ENCODE data around the gene UBAP2L.
"Not testable (repeated sequence)": the region's sequence is repeated elsewhere in the genome, so short reads cannot be mapped to it uniquely, and the experiment has no call there.

The UBAP2L gene

DNA sequence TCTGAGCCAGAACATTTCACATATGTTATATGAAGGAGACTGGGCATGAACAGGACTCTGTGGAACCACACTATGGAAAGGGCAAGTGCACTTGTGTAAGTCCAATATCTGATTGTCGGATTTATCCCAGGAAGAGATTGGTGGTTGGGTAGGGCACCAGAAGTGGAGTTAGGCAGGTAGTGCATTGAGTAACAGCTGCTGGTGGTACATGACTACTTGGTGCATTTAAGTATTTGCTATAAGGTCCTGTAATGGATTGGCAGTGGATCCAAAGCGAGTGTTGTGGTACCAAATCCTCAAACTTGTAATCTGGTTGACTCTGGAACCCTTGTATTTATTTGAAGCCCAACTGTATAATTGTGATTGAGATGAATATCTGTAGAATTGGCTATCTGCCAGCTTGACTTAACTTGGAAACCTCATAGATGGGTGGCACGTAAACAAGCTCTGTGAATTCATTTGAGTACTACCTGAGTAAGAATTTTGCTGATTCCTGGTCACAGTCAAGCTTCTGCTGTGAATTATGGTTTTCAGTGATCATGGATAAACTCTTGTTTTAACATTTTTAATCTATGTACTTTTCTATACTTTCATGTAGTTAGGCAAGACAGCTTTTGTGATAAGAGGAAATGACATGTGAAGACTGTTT is 21.1 kb downstream of the UBAP2L start:
- peak; percentile 26 for DNase-seq

DNA sequence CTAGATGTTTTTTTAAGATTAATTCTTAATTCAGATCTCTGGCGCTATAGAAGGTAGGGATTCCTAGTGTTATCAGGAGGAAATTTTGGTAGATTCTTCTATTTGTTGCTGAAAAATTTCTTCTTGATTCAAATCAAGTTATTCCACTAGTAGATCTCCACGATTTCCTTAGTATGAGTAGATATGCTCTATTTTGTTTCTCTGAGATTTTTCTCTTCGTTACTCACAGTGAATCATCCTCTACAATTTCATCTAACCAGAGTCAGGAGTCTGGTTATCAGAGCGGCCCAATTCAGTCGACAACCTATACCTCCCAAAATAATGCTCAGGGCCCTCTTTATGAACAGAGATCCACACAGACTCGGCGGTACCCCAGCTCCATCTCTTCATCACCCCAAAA is 32.9 kb downstream of the UBAP2L start:
- no peak for DNase-seq

DNA sequence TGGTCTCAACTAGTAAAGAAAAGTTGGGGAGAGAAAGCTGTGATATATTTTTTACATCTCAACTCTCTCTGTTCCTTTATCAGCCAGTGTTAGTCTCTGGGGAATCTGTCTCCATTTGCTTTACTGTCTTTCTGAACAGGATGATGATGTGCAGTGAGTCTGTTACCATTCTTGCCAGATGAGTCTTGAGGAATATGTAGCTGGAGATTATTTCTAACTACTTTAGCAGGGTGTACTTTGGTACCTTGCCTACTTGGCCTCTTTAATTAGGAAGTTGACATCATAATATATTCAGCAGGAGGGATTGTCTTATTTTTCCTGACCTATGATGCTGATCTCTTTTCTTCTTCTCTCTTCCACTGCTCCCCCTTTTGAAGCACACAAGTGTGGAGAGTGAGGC is 35.9 kb downstream of the UBAP2L start:
- no peak for DNase-seq

DNA sequence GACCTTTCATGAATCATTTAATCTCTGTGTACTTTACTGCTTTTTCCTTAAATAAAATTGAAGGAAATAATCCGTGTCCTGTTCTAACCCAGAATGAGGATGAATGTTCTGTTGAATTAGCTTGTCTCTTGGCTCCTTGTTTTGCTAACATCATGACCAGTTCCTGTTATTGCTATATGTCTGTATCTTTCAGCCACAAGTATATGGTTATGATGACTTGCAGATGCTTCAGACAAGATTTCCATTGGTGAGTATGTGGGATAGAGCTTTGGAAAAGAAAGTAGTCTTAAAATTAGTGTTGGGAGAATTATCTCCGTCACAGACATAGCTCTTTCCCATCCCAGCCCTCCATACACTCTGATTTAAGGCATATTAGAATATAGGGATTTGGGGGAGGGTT is 38.0 kb downstream of the UBAP2L start:
- DNase-seq: no peak

DNA sequence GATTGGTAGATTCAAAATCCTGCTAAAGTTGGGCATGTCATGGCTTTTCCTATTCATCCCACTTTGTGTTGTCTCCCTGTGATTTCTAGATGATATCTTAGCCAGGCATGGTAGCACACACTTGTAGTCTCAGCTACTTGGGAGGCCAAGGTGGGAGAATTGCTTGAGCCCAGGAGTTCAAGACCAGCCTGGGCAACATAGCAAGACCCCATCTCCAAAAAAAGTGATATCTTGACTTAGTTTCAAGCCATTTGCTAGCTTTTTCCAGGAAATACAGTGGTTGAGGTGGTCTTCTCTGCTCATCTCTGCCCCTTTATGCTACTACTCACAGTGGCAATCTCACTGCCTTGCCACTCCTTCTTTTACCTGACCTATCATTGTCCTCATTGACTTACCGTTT is 39.4 kb downstream of the UBAP2L start:
- no peak for DNase-seq

DNA sequence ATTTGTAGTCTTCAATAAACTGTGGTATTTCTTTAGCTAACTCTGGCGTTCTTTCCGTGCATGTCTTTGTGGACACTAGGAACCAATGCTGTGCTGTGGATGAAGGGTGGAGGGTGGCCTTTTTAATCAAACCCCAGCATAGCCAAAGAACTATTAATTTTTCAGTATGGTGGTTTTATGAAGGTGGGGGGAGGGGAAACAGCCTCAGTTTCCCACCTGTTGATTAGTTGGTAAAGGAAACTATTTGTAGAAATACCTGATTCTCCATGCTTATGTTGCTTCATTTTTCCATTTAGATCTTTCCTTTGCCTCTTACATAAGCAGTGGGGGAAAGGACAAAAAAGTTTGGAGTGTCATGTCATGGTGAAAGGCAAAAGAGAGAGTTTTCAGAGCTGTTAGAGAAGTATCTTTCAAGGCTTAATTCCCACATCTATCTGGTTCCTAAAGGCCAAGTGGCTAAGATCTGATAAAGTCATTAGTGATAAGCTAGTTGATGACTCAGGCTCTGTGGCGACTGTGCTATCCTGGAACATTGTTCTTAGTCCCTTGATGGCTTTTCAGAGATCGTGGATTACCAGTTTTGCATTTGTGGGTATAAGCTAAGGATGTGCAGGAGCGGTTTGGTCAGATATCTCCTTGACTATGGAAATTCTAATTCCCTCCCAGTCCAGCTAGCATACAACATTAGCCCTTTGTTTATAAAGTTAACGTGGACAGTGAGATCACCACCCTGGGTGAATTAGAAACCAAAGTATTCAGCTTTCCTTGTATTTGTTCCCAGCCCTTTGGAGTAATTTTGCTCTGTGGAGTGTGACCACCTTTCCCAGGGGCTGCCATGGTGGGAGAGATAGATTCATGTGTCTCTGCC is 42.9 kb downstream of the UBAP2L start:
- peak; percentile 20 for DNase-seq

DNA sequence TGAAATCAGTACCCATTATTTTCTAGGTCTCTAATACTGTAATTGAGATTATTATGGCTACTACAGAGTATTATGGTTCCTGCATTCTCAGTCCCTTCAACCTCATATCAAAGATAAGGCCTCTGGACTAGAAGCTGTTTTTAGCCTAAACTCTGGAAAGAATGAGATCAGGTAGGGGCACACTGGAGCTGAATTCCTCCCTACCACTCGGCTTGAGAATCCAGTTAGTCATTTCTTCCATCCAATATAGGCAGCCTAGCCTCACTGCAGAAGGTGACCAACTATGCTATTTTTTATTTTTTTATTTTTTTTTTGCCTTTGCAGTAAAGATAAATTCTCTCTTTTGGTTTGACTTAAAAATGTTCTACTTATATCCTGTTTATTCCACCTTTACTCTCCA is 43.7 kb downstream of the UBAP2L start:
- no peak for DNase-seq

DNA sequence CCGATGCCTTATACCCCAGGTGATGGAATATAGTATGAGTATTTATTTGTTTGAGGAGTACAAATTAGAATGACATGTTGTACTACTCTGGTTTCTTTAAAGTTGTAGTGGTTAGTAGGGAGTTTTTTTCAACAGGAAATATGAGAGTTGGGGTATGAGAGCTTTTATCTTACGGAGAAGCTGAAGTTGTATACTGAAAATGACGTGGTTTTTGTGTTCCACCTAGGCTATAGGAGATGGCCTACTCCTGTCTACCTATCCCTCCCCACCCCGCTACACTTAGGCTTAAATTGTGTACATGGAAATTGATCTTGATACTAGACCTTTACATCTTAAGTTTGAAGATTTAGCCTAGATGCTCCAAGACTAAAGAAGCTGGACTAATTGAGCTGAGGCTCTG is 44.8 kb downstream of the UBAP2L start:
- no peak for DNase-seq

DNA sequence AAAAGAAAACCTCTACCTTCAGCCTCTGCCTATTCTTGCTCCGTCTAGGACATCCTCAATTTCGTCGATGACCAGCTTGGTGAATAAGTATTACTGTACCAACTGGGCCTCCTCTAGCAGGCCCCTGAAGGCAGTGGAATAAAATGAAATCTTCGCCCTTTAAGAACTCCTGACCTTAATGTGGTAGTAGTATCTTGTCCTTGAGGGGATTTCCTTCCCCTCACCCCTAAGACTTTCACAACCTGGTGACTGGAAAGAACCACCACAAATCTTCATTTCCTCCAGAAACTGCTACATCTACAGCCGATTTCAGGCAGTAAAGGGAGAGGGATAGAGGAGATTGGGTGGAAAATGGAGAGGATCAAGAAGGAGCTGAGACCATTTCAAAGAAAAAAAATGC is 50.1 kb downstream of the UBAP2L start:
- no peak for DNase-seq

DNA sequence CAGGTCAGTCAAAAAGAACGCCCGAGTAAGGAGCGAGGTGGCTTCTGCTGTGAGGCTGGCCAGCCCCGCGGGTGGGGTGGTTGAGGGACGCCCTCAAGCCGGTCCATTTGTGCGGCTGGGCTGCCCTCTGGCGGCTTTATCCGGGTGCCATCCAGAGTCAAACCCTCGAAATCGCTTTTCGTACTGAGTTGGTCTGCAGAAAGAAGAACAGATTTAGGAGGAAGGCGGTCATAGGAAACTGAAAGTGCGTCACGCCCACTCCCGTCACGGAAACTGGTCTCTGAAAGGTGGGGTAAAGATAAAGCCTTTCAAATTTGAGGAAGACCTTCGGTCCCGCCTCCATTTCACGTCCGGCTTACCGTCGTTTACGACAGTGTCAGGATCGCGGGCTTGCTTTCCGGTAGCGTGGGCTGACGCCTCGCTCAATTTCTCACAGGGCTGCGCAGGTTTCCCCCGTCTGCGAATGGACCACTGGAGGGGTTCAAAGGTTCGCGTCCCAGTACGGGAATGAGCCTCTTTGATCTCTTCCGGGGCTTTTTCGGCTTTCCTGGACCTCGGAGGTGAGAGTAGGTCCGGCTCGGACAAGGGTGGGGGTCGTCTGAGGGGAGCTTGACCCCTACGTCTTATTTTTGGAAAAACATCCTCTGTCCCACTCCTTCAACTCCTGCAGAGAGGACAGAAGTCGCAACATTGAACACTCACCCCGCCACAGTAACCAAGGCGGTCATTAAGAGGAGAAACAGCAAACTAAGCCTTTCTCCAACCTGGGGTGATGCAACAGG is 51.7 kb downstream of the UBAP2L start, which contains the start of gene HAX1:
TSS of gene HAX1 (plus strand) at position 413 of the 782 bp plus-strand sequence. CDS start at position 508, 95 bp downstream.
- DNase-seq: peak; percentile 98

DNA sequence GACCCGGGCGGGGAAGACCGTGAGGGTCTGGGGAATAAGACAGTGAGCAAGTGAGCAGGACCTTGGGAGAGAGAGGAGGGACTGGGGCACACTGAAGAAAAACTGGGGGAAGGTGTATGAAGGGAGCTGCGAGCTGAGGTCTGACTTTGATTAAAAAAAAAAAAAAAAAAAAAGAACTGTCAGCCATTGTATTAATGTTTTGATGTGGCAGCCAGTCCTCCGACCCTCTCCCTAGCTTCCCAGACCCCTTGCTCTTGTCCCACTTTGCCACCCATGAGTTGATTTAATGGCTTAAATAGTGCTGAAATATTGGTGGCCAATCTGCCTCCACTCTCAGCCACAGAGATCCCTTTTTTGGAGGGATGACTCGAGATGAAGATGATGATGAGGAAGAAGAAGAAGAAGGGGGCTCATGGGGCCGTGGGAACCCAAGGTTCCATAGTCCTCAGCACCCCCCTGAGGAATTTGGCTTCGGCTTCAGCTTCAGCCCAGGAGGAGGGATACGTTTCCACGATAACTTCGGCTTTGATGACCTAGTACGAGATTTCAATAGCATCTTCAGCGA is 52.3 kb downstream of the UBAP2L start:
- no peak for DNase-seq

DNA sequence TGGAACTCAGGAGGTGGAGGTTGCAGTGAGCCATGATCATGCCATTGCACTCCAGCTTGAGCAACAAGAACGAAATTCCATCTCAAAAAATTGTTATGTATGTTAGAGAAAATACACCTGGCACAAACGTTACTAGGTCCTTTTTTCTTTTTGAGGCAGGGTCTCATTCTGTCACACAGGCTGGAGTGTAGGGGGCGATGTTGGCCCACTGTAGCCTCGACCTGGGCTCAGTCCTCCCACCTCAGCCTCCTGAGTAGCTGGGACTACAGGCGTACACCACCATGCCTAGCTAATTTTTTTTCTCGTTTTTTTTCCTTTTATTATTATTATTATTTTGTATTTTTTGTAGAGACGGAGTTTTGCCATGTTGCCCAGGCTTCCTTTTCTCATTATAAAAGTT is 56.0 kb downstream of the UBAP2L start:
- peak; percentile 45 for DNase-seq

DNA sequence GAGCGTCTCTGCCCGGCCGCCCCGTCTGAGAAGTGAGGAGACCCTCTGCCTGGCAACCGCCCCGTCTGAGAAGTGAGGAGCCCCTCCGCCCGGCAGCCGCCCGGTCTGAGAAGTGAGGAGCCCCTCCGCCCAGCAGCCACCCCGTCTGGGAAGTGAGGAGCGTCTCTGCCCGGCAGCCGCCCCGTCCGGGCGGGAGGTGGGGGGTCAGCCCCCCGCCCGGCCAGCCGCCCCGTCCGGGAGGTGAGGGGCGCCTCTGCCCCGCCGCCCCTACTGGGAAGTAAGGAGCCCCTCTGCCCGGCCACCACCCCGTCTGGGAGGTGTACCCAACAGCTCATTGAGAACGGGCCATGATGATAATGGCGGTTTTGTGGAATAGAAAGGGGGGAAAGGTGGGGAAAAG is 66.8 kb downstream of the UBAP2L start:
- DNase-seq: not testable (repeated sequence)

DNA sequence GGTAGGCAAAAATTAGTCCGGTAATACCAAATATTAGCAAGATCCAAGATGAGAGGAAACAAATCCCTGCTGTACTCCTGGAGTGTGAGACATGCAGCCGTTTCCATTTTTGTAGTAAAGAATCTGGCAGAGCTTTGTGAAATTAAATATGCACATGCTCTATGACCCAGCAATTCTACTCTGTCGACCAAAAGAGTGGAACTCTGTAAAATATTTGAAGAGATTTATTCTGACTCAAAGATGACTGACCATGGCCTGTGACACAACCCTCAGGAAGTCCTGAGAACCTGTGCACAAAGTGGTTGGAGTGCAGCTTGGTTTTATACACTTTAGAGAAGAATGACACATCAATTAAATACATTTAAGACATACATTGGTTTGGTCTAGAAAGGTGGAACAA is 67.9 kb downstream of the UBAP2L start:
- no peak for DNase-seq

DNA sequence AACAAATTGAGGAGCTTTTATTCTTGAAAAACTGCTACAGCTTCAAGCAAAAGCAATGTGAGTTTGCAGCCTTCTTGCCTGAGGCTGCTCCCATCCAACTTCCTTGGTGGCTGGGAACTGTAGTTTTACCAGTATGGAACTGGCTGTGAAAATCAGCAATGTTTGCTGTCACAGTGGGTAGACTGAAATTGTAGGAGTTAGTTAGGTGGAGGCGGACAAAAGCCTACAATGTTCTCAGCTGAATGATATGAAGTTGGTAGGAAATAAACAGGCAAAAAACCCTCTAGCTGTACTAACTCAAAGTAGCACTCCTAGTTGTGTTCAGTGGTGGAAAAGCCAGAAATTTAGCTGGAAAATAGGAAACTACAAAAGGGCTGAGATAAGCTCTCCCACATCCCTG is 70.2 kb downstream of the UBAP2L start:
- no peak for DNase-seq

DNA sequence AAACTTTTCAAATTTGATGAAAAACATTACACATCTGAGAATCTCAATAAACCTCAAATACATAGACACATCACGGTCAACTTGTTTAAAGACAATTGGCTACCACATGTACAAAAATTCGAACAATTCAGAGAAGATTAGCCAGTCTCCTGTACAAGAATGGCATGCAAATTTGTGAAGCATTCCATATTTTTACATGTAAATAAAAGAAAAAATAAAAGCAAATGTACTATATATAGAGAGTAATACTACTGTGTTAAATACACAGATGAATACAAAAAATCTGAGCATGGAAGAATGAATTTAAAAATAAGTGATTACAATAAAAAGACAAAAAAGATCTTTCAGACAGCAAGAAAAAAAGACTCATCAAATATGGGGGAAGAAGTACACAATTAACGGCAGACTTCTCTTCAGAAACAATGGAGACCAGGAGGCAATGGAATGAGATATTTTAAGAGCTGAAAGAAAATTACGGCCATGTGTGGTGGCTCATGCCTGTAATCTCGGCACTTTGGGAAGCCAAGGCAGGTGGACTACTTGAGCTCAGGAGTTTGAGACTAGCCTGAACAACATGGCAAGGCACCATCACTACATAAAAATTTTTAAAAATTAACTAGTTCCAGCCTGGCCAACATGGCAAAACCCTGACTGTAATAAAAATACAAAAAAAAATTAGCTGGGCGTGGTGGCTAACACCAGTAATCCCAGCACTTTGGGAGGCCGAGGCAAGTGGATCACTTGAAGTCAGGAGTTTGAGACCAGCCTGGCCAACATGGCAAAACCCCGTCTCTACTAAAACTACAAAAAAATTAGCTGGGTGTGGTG is 74.9 kb downstream of the UBAP2L start:
- no peak for DNase-seq

DNA sequence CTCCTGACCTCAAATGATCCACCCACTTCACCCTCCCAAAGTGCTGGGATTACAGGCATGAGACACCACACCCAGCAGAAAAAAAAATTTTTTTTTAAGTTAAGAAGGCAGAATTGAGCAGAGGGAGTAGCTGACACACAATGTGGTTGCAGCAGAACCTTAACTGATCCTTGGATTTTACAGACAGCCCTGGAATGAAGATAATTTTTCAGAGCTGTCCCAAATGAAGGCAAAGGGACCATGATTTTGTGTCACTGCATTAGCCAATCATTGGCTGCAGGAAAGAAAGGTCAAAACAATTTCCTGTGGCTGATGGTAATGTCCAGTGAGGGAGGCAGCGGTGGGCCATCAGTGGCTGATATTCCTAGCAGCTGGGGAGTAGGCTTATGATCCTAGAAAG is 80.8 kb downstream of the UBAP2L start:
- no peak for DNase-seq

DNA sequence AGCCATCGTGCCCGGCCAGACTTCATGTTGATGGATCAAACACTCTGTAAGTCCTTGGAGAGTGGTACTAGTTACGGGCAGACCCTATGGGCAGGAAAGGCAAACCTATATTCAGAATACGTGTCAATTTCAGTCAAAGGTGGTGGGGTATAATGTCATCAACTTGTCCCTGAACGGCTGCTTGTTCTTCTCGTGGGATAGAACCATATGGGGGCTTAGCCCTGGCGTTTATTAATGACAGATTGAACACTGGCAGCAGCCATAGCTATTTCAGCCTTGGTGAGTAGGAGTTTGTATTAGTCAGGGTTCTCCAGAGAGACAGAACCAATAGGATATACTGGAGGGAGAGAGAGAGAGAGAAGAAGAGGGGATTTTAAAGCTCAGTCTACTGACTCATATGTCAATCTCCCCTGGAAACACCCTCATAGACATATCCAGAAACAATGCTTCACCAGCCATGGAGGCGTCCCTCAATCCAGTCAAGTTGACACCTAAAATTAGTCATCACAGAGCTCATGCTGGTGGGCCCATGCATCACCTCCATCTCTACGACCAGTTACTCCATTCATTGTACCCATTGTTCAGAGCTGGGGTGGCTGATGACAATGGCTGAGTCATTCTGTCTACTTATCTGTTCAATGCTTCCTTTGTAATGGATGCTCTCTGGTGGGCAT is 84.0 kb downstream of the UBAP2L start:
- no peak for DNase-seq

DNA sequence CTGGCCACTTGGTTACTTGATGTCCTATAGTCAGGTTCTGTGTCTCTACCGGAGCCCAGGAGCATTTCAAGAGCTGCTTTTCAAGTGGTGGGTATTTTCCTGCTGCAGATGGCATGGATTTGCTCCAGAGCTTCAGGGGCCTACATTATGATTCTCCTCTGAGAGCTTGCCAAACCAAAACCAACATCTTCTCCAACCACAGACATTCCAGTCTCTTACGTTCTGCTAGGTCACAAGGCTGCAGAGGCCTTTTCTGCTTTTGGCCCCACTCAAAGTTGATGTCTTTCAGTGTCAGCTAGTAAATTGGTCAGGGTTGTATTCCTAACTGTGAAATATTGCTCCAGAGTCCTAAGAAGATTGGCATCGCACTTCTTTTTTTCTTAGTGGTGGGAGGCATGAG is 85.4 kb downstream of the UBAP2L start:
- DNase-seq: no peak

DNA sequence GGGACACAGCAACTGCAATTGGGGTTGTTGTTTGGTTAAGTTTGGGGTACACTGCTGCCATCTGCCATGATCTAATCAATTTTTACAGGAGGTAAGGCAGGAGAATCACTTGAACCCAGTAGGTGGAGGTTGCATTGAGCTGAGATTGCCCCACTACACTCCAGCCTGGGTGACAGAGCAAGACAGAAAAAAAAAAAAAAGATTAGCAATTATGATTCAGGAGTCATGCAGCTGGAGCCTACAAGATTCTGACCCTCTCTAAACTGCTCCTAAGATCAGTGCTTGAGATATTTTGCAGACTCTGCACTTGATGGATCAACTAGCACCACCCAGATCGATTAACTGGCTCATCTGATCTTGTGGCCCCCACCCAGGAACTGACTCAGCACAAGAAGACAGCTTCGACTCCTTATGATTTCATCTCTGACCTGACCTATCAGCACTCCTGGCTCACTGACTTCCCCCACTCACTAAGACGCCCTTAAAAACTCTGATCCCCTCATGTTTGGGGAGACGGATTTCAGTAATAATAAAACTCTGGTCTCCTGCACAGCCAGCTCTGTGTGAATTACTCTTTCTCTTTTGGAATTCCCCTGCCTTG is 87.0 kb downstream of the UBAP2L start:
- DNase-seq: not testable (repeated sequence)

DNA sequence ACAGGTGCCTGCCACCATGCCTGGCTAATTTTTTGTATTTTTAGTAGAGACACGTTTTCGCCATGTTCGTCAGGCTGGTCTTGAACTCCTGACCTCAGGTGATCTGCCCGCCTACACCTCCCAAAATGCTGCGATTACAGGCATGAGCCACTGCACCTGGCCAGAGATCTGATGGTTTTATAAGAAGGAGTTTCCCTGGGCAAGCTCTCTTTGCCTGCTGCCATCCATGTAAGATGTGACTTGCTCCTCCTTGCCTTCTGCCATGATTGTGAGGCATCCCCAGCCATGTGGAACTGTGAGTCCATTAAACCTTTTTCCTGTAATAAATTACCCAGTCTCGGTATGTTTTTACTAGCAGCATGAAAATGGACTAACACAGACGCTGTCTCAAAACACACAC is 88.4 kb downstream of the UBAP2L start:
- DNase-seq: not testable (repeated sequence)

All from NCI-H82 (cell line).